ENCODE measurements around the gene SNRPA1.

GRCh38 chr15:101237251-101237650 lies 57.8 kb downstream of the SNRPA1 start:
- TF ChIP-seq CTCF (IDR thresholded peaks at IDR 0.05) (no peak), EZH2phosphoT487 (IDR thresholded peaks at IDR 0.05) (no peak)
